SK-N-DZ (cell line): ENCODE results near the gene NEU1.

Source experiments
- DNase-seq: peaks from one replicate; pipeline ENCODE4 v3.0.0-alpha.2; 2015; ENCODE audit warnings: low spot score

Gene NEU1

DNA sequence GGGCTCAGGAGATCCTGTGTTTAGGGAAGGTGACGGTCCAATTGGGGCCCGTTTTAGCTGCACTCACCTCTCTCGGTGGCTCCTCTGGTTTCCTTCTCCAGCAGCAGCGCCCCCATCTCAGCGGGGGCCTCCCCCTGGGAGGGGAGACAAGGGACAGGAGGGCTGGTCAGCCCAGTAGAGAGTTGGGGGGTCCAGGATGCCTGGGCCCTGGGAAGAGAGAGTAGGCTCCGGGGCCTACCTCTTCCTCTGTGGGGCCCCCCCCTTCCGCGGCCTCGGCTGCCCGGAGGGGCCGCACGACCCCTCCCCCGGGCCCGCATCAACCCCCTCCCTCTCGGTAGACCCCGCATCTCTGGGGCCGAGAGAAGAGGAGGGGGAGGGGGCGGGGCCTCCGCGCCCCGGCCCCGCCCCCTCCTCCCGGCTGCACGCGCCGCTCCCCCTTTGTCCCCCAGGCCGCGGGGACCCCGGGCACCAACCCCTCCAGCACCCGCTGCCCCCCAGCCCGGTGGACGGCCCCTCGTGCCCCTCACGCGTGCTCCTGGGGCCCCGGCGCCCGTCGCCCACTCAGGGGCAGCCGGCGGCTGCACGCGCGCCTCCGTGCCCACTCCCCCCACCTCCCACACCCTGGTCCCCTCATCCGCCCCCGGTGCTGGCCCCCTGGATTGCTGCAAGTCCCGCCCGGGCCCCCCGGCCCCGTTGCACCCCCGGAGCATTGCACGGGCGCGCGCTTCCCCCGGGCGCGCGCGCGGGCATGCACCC, 34.4 kb upstream of the NEU1 start:
- DNase-seq, result no peak

DNA sequence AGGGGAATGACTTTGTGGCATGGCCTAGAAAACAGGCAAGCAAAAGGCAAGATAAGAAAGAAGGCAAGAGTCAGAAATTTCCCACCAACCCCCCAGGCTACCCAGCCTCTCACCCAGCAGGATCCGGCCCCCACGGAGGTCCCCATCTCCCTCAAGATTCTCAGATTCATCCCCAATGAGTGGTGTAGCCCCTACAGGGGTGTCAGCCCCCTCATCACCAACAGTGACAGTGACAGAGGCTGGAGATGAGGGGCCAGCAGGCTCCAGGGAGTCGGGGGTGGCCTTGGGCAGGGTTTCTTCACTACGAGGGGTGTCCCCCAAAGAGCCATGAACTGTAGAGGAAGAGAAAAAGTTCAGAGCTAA, 33.9 kb upstream of the NEU1 start:
- DNase-seq, result no peak

GRCh38 chr6:31892821-31893220, 30.2 kb upstream of the NEU1 start:
- no peak for DNase-seq

- DNase-seq, result no peak
Measured at GRCh38 chr6:31889331-31889972, 26.8 kb upstream of the NEU1 start.

- DNase-seq, result no peak
Measured at GRCh38 chr6:31888276-31889258, 25.9 kb upstream of the NEU1 start.

- no peak for DNase-seq
Measured at GRCh38 chr6:31887173-31888007, 24.8 kb upstream of the NEU1 start.

DNA sequence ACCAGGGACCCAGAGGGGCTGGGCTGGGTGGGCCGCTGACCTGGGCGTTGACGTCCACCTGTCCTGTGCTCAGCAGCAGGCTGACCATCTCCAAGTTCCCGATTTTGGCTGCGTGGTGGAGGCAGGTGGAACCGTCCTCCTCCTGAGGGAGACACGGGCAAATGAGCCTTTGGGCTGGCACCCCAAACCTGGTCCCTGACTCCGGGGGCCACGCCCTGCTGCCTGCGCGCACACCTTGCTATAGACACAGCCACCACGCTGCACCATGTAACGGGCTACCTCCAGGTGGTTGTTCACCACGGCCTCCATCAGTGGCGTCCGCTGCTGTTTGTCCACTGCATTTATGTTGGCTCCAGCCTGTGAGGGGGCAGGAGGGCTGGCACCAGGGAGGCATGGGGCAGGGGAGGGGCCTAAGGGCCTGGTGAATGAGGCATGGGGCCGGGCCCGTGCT, 23.9 kb upstream of the NEU1 start:
- no peak for DNase-seq

- DNase-seq, result no peak
Measured at GRCh38 chr6:31884528-31885035, 22.0 kb upstream of the NEU1 start.

DNA sequence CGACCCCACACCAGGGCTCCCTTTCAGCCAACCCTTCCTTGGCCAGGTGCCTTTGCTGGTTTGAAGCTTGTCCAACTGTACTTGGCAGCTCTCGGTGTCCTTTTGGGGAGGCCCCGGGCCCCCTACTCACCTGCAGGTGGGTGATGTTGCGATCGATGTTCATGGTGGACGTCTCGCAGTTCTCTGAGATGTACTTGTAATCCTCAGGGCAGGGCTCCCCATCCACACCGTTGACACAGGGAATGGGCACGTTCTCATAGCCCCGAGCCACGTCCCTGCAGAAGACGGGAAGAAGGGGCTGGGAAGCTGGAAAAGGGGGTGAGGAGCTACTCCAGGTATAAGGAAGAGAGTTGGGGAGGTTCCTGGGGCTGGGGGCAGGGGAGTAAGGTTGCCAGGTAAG, 21.1 kb upstream of the NEU1 start:
- DNase-seq, result no peak

DNA sequence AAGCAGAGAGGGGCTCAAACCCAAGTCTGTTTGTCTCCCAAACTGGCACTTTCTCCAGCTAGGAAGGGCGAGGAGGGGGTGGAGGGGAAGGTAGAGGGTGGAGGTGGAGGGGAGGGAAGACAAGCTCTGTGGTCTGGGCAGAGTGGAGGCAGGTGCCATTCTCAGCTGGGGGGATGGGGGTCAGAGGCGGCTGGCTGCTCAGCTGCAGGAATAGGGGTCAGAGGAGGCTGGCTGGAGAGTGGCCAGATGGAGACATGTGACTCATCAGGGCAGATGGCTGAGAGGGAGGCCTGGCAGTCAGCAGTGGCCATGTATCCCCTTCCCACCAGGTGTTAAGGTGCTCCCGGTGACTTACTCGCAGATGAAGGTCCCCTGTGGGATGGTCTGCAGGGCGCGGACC, 19.7 kb upstream of the NEU1 start:
- DNase-seq, result no peak

GRCh38 chr6:31881136-31881859, 18.7 kb upstream of the NEU1 start:
- no peak for DNase-seq

DNA sequence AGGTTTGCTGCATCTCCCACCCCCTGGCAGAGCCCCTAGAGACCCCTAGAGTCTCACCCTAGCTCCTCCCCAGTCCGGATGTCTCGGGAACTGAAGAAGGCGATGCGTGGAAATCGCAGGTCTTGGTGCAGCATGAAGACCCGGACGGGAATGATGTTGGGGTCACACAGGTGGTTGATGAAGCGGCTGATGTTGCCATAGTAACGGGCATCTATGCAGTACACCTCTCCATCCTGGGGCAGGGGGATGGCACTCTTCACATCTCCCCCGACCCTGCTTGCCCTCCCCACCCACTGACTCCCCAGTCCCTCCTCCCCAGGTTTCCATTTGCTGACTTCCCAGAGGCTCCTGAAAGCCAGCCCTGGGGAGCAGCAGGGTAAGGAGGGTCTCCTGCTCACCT, 18.0 kb upstream of the NEU1 start:
- DNase-seq, result no peak

GRCh38 chr6:31879901-31880300, 17.3 kb upstream of the NEU1 start:
- no peak for DNase-seq

- no peak for DNase-seq
Measured at GRCh38 chr6:31879143-31879542, 16.5 kb upstream of the NEU1 start.

GRCh38 chr6:31878726-31879125, 16.1 kb upstream of the NEU1 start, which contains the start of gene SLC44A4:
Gene SLC44A4 (minus strand): TSS chr6:31878997. CDS start chr6:31878980, 17 bp downstream.
- DNase-seq, result no peak

DNA sequence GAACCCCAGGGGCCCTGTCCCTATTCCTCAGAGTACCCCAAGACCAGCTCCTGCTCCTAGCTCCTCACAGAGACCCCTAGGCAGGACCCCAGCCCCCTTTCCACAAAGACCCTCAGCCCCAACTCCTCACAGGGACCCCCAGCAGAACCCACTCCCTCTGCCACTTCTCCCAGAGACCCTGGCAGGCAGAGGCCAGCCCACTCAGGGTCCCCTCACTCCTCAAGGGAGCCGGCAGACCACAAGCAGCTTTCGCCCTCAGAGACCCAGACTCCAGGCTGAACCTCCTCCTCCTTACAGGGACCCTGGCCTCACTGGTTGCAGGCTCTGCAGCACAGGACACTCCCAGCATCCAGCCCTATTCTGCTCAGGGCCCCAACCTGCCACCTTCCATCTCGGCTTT, 15.6 kb upstream of the NEU1 start:
- DNase-seq, result no peak

GRCh38 chr6:31877651-31878161, 15.1 kb upstream of the NEU1 start:
- DNase-seq, result no peak

DNA sequence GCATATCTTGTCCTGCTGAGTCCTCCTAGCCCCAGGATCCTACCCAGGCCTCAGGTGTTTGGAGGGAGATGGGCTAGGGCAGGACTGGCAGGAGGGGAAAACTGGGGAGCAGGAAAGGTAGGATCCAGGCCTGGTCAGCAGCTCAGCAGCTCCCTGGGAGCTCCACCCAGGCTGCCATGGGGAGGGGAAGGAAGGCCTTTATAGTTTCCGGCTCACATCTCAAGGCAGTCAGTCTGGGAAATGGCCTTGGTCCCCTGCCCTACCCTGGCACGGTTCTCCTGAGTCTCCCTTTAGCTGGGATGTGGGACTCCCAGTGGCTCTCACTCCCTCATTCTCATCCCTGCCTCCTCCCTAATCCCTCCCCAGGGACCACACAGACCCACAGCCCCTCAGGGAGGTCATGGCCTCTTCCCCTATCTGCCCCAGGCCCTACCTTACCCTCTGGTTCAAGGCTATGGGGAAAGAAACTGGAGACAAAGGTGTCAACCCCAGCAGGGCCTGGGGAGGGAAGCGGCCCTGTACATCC, 14.6 kb upstream of the NEU1 start:
- DNase-seq, result no peak

- no peak for DNase-seq
Measured at GRCh38 chr6:31876357-31876756, 13.7 kb upstream of the NEU1 start.

DNA sequence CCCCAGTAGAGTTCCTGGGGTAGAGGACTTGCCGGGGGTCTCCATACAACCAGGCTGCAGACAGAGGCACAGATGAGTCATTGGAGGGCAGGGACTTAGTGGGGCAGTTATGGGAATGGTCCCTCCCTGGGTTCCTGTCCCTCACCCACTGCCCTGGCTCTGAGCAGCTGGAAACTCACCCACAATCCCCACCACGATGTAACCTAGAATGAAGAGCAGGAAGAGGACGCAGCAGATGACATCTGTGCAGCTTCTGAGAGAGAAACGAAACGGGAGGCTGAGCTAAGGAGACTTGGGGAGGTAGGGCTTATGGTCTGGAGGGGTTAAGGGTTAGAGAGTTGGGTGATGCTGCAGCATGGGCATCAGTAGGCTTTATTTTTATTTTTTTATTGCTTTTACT, 13.3 kb upstream of the NEU1 start:
- DNase-seq, result no peak
